Stimulated activated naive CD8-positive, alpha-beta T cell treated with anti-CD3 and anti-CD28 coated beads, Interleukin-15, Interleukin-2, amounts not matched to agents 100 U/mL and 50 U/mL, for 24 hours (primary cell): ENCODE results near the gene FCHSD2.
"Not testable (repeated sequence)": the region's sequence is repeated elsewhere in the genome, so short reads cannot be mapped to it uniquely, and the experiment has no call there.

Experiments used
- ATAC-seq: fragments of 150-1000 bp; cut with Tn5 transposase; one replicate; pipeline ENCODE4 v1.10.0; 2021
- DNase-seq: peaks from one replicate; pipeline ENCODE4 v3.0.0; 2021

FCHSD2 gene

DNA sequence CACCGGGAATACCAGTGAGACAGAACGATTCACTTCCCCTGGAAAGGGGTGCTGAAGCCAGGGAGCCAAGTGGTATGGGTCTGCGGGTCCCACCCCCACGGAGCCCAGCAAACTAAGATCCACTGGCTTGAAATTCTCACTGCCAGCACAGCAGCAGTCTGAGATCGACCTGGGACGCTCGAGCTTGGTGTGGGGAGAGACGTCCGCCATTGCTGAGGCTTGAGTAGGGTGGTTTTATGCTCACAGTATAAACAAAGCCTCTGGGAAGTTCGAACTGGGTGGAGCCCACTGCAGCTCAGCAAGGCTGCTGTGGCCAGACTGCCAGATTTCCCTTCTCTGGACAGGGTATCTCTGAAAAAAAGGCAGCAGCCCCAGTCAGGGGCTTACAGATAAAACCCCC lies 80.7 kb downstream of the FCHSD2 start:
- not testable (repeated sequence) for DNase-seq, ATAC-seq

DNA sequence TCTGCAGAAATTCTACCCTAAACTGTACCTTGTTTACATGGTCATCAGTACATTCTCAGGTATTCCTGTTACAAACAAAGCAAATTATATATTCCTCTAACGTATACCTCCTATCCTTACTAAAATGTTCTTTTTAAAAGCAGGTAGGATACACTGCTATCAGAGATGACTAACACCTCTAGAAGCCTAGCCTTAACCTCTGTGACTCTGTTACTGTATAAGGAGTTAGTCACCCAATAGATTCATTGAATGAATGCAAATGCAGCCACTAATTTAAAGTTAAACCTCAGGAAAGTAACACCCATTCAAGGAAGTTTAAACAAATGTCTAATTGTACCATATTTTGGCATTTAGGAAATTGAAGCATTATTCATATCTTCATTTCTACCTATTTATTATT lies 82.2 kb downstream of the FCHSD2 start:
- no peak for DNase-seq
- peak; percentile 78 for ATAC-seq

DNA sequence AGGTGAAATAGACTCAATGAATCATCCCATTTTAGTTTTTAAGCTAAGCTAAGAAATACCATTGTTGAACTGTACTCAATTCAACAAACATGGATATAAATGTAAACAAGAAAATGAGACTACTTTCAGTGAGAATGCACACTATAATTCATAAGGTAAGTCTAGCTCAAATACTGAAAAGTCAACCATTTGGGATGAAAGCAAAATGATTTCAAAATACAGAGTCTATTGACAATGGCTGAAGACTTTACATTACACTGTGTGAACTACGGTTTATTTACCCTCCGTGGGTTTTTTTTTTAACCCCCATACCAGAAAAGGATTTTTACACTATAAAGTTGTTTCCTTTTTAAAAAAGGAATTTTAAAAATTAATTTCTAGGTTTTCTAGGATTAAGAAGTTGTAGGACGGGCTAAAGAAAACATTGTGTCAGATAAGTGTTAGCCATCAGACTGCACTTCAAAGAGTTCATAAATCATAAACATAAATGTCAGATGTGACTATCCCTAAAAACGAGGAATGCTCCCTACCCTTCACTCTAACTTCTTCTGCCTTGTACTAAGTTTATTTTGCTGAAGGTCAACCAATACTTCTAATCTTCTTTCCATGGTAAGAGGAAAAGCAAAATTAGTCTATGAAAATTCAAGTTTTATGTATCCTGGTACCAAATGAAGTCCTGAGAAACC lies 83.0 kb downstream of the FCHSD2 start:
- DNase-seq (no peak), ATAC-seq (no peak)

DNA sequence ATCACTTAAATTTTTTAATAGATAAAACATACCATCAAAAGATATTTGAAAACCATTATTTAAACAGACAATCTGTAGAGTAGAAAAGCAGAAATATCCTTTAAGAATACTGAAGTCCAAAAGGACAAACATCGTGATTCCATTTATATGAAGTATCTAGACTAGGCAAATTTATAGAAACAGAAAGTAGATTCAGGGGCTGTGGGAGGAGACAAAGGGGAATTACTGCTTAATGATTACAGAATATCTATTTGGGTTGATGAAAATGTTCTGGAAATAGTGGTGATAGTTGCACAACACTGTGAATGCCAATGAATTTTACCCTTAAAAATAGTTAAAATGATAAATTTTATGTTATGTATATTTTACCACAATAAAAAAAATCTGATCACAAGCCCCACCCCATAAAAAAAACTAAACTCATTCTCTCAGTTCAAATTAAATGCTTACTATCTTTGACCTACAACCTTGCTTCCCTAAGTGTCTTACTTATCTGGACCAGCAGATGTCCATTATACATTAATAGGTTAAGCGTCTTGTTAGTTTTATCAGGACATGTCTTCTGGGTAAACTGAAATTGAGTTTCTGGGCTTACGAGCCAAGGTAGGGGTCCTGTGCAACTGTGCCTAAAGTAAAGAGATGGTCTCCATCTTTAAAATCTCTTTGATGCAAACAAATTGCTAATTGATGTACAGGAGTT lies 86.3 kb downstream of the FCHSD2 start:
- no peak for DNase-seq
- ATAC-seq = no peak

DNA sequence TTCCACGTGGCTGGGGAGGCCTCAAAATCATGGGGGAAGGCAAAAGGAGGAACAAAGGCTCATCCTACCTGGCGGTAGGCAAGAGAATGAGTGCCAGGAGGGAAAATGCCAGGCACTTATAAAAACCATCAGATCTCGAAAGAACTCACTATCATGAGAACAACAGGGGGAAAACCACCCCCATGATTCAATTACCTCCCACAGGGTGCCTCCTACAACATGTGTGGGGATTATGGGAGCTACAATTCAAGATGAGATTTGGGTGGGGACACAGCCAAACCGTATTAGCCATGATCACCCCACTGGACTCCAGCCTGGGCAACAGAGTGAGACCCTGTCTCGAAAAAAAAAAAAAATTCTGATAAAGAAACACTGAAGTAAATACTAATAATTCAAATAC lies 87.1 kb downstream of the FCHSD2 start:
- DNase-seq (no peak), ATAC-seq (no peak)

DNA sequence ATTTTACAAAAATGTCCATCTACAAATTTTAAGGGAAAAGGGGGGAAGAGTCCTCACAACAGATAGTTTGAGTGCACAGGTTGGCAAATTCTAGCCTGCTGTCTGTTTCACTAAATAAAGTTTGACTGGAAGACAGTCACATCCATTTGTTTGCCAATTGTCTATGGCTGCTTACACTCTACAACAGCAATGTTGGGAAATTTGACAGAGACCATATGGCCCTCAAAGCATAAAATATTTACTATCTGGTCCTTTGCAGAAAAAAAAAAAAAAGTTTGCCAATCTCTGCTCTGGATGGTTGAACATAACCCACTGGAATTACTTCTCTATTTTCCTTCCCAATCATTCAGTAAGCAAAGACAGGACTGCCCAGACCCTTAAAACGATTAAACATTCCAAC lies 88.2 kb downstream of the FCHSD2 start:
- no peak for DNase-seq
- no peak for ATAC-seq

DNA sequence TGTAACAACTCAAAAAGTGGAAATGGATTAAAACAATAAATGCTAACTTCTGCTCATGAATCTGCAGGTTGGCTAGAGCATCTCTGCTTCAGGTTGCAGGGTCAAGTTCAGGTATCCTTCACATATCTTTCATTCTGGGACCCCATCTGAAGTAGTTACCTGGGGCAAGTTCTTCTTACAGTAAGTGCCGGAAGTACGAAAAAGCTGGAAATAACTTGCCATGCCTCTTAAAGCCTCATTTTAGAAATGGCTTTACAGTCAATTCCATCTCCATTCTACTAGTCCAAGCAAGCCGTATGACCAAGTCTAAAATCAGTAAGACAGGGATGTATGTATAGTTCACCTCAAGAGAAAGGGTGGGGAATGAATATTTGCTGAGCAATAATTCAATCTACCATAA lies 93.7 kb downstream of the FCHSD2 start:
- no peak for DNase-seq
- no peak for ATAC-seq

DNA sequence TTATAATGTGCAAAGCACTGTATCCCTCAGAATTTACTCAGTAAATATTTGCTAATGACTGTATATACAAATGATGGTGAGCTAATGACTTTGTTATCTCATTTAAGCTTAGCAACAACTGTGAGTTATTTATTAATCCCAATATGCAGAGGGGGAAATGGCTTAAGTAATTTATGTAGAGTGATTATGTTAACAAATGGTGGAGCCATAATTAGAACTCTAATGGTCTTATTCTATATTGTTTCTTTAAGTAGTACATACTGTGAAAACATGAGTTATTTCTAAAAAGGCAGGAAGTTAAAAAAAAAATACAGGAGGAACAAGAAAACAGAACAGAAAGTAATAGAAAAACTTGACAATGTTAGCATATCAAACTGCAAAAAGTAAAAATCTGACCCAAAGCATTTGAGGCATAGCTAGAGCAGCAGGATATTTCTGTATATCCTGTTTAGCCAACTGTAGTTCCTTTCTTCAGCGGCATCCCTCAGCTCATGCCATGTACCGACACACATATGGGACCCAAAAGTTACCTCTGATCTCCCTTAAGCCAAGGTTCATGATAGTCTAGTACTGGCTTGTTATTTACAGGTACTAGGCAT lies 94.2 kb downstream of the FCHSD2 start:
- no peak for ATAC-seq

DNA sequence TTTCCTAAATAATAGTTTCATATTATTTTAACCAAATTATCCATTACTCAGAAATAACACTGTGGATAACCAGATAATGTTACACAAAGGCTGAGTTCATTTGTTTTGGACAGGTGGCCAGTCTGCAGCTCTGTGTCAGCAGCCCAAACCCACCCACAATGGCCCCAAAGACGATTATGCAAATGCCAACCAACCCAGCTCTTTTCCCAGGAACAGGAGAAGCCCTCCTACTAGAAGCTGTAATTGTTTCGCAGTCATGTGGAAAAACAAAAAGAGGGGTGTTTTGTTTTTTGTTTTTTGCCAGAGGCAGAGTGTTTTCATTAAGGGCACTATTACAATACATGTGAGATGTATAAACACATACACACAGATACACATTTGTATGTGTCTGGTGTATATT lies 102.1 kb downstream of the FCHSD2 start:
- DNase-seq (no peak), ATAC-seq (no peak)

More for the DNA sequence above, 94.2 kb downstream of the FCHSD2 start:
- no peak for DNase-seq

DNA sequence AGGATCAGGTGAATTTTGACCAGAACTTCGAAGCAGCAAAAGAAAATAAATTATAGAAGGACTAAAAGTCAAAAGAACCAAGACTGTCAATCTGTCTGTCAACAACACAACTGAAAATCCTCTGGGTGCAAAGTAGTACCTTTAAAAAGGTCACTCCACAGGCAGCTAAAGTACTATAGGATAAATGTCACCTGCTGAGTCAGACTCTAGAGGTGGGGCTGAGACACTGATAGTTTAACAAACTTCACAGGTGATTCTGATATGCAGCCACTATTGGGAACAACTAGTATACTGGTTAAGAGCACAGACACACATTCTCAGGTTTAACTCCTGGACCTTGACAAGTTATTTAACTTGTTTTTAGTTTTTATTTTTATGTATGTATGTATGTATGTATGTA lies 107.3 kb downstream of the FCHSD2 start:
- DNase-seq (no peak), ATAC-seq (peak; percentile 88)

DNA sequence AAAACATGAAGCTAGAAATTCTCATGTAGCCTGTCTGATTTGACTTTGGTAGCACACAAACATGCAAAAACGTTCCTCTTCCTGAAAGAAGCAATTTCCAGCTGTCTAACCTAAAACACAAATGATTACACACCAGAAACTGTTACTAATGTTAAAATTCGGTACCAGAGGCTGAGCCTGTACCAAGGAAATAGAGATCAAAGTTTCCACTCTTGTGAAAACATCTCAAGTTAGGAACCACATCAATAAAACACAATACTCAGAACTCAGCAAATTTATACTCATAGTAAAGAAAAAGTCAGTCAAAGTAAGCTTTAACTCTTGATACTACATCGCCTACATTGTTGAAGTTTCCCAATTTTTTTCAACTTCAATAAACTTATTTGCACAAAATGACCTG lies 107.8 kb downstream of the FCHSD2 start:
- peak; percentile 90 for ATAC-seq
- DNase-seq = no peak

DNA sequence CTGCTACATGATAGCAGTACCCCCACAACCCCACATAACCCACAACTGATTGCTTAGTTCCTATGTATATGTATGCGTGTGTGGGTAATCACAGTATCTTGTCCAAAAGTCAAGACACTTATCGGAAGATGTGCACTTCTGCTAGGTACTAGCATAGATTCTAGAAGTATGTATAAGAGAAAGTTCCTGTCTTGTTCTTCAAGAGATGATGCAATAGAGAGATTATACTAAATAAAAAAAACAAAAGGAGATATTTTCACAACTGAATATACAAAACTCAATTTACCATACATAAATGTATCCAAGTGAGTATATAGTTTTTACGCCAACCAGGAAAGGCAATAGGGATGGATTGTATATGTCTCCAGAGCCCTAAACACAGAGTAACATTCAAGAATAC lies 112.0 kb downstream of the FCHSD2 start:
- ATAC-seq = no peak
- DNase-seq = no peak

DNA sequence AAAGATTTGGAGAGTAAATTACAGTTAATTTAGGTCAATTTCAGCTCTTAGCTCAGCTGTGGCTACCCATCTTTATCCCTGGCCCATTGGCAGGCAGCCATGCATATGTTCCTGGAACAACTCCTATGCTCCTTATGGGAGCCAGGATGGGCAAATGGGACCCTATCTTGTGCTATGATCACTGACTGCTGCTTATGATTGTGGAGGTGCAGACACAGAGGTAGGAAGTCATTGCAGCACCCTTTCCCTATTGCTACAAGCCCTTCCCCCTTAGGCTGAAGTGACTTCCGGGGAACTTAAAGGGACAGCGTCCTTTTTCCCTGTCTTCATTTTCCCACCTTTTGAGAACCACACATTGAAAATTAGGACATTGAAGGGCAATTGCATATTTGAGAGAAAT lies 112.7 kb downstream of the FCHSD2 start:
- DNase-seq = no peak
- ATAC-seq = no peak

DNA sequence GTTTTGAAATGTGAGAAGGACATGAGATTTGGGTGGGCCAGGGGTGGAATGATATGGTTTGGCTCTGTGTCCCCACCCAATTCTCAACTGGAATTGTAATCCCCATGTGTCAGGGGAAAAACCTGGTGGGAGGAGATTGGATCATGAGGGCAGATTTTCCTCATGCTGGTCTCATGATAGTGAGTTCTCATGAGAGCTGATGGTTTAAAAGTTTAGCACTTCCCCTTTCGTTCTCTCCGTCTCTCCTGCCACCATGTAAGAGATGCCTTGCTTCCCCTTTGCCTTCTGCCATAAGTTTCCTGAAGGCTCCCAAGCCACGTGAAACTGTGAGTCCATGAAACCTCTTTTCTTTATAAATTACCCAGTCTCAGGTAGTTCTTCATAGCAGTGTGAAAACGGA lies 113.5 kb downstream of the FCHSD2 start:
- ATAC-seq = no peak
- DNase-seq = no peak

DNA sequence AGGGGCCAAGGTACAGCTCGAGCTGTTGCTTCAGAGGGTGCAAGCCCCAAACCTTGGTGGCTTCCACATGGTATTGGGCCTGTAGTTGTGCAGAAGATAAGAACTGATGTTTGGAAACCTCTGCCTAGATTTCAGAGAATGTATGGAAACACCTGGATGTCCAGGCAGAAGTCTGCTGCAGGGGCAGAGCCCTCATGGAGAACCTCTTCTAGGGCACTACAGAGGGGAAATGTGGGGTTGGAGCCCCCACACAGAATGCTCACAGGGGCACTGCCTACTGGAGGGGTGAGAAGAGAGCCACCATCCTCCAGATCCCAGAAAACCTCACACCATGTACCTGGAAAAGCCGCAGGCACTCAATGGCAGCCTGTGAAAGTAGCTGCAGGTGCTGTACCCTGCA lies 114.3 kb downstream of the FCHSD2 start:
- DNase-seq, ATAC-seq: not testable (repeated sequence)

DNA sequence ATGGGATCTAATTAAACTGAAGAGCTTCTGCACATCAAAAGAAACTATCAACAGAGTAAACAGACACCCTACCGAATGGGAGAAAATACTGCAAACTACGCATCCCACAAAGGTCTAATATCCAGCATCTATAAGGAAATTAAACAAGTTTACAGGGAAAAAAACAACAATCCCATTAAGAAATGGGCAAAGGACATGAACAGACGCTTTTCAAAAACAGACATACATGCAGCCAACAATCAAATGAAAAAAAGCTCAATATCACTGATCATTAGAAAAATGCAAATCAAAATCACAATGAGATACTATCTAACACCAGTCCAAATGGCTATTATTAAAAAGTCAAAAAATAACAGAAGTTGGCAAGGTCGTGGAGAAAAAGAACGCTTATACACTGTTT lies 117.5 kb downstream of the FCHSD2 start:
- ATAC-seq = no peak

DNA sequence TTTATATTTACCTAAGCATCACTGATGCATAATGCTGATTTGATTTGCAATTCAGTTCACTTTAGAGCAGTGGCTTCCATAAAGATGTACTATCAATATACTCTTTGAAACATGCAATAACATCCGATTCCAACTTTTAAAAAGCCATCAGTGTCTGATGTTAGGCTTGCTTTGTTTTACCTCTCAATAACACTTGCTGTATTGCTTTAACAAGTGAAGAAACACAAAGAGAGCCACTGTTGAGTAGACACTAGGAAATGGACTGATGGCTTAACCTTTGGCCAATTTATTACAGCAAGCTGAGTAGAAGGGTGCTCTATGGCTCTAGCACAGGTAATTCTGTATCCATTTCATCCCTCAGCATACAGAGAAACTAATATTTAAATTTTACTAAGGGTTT lies 122.1 kb downstream of the FCHSD2 start:
- ATAC-seq = no peak

More for the DNA sequence above, 117.5 kb downstream of the FCHSD2 start:
- no peak for DNase-seq

DNA sequence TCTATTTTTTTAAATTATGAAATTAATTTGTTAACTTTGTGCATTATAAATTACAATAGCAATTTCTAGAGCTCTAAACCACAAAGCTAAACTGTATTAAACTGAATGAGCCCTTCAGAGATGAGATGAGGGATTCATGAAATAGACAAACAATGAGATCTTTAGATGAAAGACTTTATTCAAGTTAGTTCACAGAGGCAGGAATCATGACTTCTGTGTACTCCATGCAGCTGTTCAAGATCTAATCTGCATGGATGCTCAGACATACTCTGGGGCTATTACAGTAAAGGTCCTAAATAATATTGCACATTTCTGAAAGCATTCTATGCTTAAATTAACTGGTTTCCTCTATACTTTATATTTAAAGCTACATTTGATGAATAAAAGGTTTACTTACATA lies 122.7 kb downstream of the FCHSD2 start:
- no peak for DNase-seq
- ATAC-seq = no peak

More for the DNA sequence above, 122.1 kb downstream of the FCHSD2 start:
- no peak for DNase-seq

DNA sequence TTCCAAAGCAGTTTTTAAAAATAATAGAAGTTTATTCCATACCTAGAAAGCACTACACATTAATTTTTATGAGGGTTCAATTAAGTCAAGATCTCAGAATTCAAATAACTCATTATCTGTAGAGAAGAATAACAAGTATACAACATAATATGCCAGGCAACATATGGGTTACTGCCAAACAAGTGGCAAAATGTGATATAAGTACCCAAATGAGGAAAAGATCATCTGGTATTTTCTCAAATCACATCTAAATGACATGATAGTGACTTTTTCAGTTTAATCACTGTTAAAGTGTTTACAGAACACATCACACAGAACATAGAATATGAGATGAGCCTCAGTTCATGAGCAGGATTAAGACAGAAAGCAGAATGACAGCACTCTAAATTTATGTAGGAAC lies 123.3 kb downstream of the FCHSD2 start:
- no peak for ATAC-seq
- no peak for DNase-seq

DNA sequence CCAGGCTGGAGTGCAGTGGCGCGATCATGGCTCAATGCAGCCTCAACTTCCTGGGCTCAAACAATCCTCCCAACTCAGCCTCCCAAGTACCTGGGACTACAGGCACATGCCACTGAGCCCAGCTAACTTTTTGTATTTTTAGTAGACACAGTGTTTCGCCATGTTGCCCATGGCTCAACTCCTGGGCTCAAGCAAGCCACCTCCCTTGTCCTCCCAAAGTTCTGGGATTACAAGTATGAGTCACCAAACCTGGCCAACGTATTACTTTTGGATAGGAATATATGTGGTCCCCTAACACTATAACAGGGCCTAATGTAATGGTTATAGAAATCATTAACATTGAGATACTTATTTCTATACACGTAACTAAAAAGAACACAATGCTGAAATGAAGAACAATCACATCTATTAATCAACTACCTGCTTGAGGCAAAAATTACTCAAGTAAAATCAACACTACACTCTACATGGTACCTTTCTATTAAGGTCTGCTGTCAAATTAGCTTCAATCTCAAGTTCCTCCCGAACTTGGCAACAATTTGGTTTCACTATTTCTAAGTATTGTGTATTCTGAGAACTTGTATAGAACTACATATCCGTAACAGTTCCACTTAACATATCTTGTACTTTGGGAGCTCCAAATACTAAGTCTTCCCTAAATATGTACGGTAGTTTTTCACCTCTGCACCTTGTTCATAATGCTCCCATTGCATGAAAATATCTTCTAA lies 124.9 kb downstream of the FCHSD2 start:
- ATAC-seq (no peak), DNase-seq (no peak)

DNA sequence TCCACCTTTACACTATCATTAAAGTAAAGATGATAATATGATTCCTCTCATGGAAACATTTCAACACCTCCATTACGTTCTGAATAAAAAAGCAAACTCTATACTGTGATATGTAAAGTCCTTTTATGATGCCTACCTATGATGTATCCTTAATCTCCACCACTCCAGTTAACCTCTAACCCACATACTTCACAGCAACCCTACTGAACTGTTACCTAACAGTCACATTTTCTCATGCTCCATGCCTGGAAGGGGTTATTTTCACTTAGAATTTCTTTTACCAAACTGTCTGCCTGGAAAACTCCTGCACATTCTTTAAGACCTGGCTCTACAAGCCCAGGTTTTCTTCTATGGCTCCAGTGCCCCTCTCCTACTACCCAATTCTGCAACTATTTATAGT lies 129.1 kb downstream of the FCHSD2 start:
- DNase-seq = no peak

DNA sequence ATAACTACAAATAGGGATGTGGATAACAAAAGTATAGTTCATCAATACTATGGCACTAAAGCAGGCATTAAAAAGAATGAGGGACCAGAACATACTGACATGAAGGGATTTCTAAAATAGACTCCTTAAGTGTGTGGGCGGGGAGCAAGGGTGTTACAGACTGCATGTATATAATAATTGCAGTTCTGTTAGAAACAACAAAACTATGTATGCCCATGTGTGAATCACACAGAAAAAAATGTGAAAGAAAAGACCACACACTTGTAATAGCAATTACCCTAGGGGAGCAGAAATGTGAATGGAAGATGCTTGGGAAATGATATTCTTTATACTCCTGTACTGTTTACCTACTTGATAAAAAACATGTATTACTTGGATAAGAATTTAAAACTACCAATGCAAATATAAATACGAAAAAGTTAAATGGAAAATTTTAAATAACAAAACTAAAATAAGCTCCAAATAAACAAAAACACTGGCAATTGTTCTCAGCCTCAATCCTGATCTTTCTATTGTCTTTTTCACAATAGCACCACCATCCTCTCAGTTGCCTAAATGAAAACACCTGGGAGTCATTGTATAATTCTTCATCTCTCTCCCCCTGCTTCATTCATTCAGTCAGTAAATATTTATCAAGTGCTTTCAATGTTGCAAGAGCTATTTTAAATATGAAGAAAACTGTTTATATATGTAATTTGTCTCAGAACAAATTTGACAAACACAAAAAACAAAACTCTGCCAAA lies 129.8 kb downstream of the FCHSD2 start:
- DNase-seq (no peak), ATAC-seq (no peak)

More for the DNA sequence above, 129.1 kb downstream of the FCHSD2 start:
- ATAC-seq = no peak
